GM23338 (cell line): ENCODE data around the gene SLC5A6. TPM values are rescaled to one million over a fixed set of nuclear protein-coding genes. Genes with fewer than 3 reads are reported as not detected.

ENCODE experiments used
- ATAC-seq: fragments of 200-7000 bp; cut with Tn5 transposase; 3 replicates; pipeline ENCODE4 v1.9.1; 2020
- DNase-seq: peaks from one replicate; pipeline ENCODE4 v3.0.0-alpha.2; 2015; ENCODE audit warnings: low spot score
- H2AFZ ChIP-seq: fragments of 200-600 bp; sonication (generic); 2 replicates; pipeline ENCODE4 v1.8.0; 2016; ENCODE audit warnings: antibody characterized with exemption, mild to moderate bottlenecking, moderate library complexity
- H3F3A ChIP-seq: fragments of 200-600 bp; sonication (generic); replicated peaks from 2 replicates; pipeline ENCODE4 v1.8.0; 2017; ENCODE audit warnings: antibody characterized with exemption, mixed run types, low read depth
- H3K27ac ChIP-seq: fragments of 200-600 bp; sonication (generic); 2 replicates; pipeline ENCODE4 v1.6.1; 2016; ENCODE audit warnings: low read depth
- H3K27me3 ChIP-seq: fragments of 200-600 bp; sonication (generic); 2 replicates; pipeline ENCODE4 v1.8.0; 2016; ENCODE audit warnings: mild to moderate bottlenecking, mixed run types, moderate library complexity; ENCODE audit not compliant: insufficient read depth
- H3K36me3 ChIP-seq: fragments of 200-600 bp; sonication (generic); 2 replicates; pipeline ENCODE4 v1.8.0; 2016; ENCODE audit warnings: mild to moderate bottlenecking; ENCODE audit not compliant: insufficient read depth
- H3K4me1 ChIP-seq: fragments of 200-600 bp; sonication (generic); 2 replicates; pipeline ENCODE4 v1.8.0; 2016; ENCODE audit warnings: mild to moderate bottlenecking, moderate library complexity; ENCODE audit not compliant: insufficient read depth
- H3K4me2 ChIP-seq: fragments of 200-600 bp; sonication (generic); 2 replicates; pipeline ENCODE4 v1.7.1; 2017; ENCODE audit warnings: mixed run types
- H3K4me3 ChIP-seq: fragments of 200-600 bp; sonication (generic); 2 replicates; pipeline ENCODE4 v1.6.1; 2016; ENCODE audit warnings: mixed run types
- H3K79me2 ChIP-seq: fragments of 200-600 bp; sonication (generic); replicated peaks from 2 replicates; pipeline ENCODE4 v1.8.0; 2017; ENCODE audit warnings: mild to moderate bottlenecking; ENCODE audit not compliant: insufficient read depth
- H3K9me2 ChIP-seq: fragments of 200-600 bp; sonication (generic); 2 replicates; pipeline ENCODE4 v1.8.0; 2017; ENCODE audit not compliant: insufficient read depth
- H4K20me1 ChIP-seq: fragments of 200-600 bp; sonication (generic); replicated peaks from 2 replicates; pipeline ENCODE4 v1.8.0; 2017; ENCODE audit warnings: mild to moderate bottlenecking; ENCODE audit not compliant: insufficient read depth
- H3K27ac Mint-ChIP-seq: 2 replicates; pipeline ENCODE4 v1.8.0; 2020; ENCODE audit warnings: inconsistent platforms, mild to moderate bottlenecking, moderate library complexity, mixed read lengths
- H3K27me3 Mint-ChIP-seq: 3 replicates; pipeline ENCODE4 v1.8.0; 2022; ENCODE audit warnings: low read depth, mild to moderate bottlenecking, moderate library complexity, mixed read lengths, inconsistent platforms; ENCODE audit not compliant: insufficient read depth, poor library complexity
- H3K36me3 Mint-ChIP-seq: 3 replicates; pipeline ENCODE4 v1.8.0; 2021; ENCODE audit warnings: low read depth, mild to moderate bottlenecking, inconsistent platforms, moderate library complexity, mixed read lengths
- H3K4me1 Mint-ChIP-seq: 3 replicates; pipeline ENCODE4 v1.8.0; 2020; ENCODE audit warnings: mild to moderate bottlenecking, inconsistent platforms, mixed read lengths
- H3K4me3 Mint-ChIP-seq: 3 replicates; pipeline ENCODE4 v1.8.0; 2021; ENCODE audit warnings: moderate library complexity, mild to moderate bottlenecking, inconsistent platforms, mixed read lengths
- H3K9me3 Mint-ChIP-seq: 3 replicates; pipeline ENCODE4 v1.8.0; 2020; ENCODE audit warnings: moderate library complexity, mild to moderate bottlenecking, inconsistent platforms, mixed read lengths
- EZH2phosphoT487 ChIP-seq: fragments of 200-600 bp; sonication (generic); IDR thresholded peaks from one replicate; pipeline ENCODE4 v1.8.1; 2018; ENCODE audit warnings: antibody characterized with exemption; ENCODE audit not compliant: unreplicated experiment
- NANOG ChIP-seq: IDR thresholded peaks from 2 replicates; pipeline ENCODE4 v1.6.1; 2016; ENCODE audit warnings: antibody characterized with exemption, borderline replicate concordance
- ZNF114 ChIP-seq: fragments of 250-450 bp; sonication (Bioruptor Pico); IDR thresholded peaks from 2 replicates; pipeline ENCODE4 v1.5.0; 2020; ENCODE audit warnings: mild to moderate bottlenecking, moderate library complexity
- ZNF331 ChIP-seq: fragments of 250-450 bp; sonication (Bioruptor Pico); IDR thresholded peaks from 2 replicates; pipeline ENCODE4 v1.5.0; 2020; ENCODE audit warnings: low read depth, mild to moderate bottlenecking, moderate library complexity
- polyA plus RNA-seq: library from polyadenylated mRNA; unstranded; fragments of >200 nt; fragmentation: Nextera tagmentation; extraction: Ambion mirVana; gene quantifications from 2 replicates; pipeline ENCODE4 v1.2.1, GENCODE V29; 2016
- total RNA-seq: library from RNA; depleted of rRNA; stranded (reverse); fragments of >200 nt; shearing (Covaris generic); gene quantifications from 2 replicates; pipeline ENCODE4 v1.2.3, GENCODE V29; 2014
- TF ChIP-seq, protein P1 (sequence below): fragments of 250-450 bp; sonication (Bioruptor Pico); IDR thresholded peaks from 2 replicates; pipeline ENCODE4 v1.5.0; 2020; ENCODE audit warnings: mild to moderate bottlenecking, moderate library complexity
- TF ChIP-seq, protein P2 (sequence below), 2 experiments: fragments of 200-600 bp in 1 of 2; sonication (generic) in 1 of 2; conservative IDR thresholded peaks; 2 replicates each; pipeline versions ENCODE4 v1.5.1 to v1.6.1; 2016 to 2017; ENCODE audit warnings: antibody characterized with exemption in 2 of 2, low read depth in 2 of 2, mild to moderate bottlenecking in 2 of 2, moderate library complexity in 1 of 2
- TF ChIP-seq, protein P3 (sequence below): IDR thresholded peaks from 2 replicates; pipeline ENCODE4 v1.6.1; 2016; ENCODE audit warnings: antibody characterized with exemption
- TF ChIP-seq, protein P4 (sequence below): IDR thresholded peaks from one replicate; pipeline ENCODE4 v1.6.1; 2018; ENCODE audit warnings: antibody characterized with exemption; ENCODE audit not compliant: unreplicated experiment

SLC5A6 gene
- total and polyA plus RNA-seq, 2 experiments from 2014 or later: 44.3 to 153 TPM

DNA sequence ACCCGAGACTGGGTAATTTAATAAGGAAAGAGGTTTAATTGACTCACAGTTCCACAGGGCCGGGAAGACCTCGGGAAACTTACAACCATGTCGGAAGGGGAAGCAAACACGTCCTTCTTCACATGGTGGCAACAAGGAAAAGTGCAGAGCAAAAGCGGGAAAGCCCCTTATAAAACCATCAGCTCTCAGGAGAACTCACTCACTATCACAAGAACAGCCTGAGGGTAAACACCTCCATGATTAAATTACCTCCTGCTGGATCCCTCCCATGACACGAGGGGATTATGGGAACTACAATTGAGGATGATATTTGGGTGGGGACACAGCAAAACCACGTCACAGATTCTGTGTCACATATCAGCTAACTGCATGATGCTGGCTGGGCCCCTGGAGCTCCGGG is 51.9 kb downstream of the SLC5A6 start:
- no peak overlapping the region for H3K4me3 Mint-ChIP-seq
- H3K27me3 ChIP-seq: no peaks in the 10 kb centered on the region
- peaks cover 6% of the 10 kb centered on the region; the same call in 2 of the 3 replicates for H3K9me3 Mint-ChIP-seq
- no peaks in the 10 kb centered on the region for H3K36me3 ChIP-seq
- no peaks in the 10 kb centered on the region for H3K9me2 ChIP-seq
- peaks cover 2% of the 10 kb centered on the region; the same call in 2 of the 3 replicates for H3K4me1 Mint-ChIP-seq
- no peaks in the 10 kb centered on the region for H3K79me2 ChIP-seq
- peaks cover 10% of the 10 kb centered on the region for H3K27me3 Mint-ChIP-seq
- H3F3A ChIP-seq: no peaks in the 10 kb centered on the region
- no peaks in the 10 kb centered on the region for H3K4me1 ChIP-seq
- H3K27ac ChIP-seq: no peak overlapping the region
- no peak overlapping the region for H2AFZ ChIP-seq
- ATAC-seq: no peak
- peaks cover 3% of the 10 kb centered on the region; the same call in 2 of the 3 replicates for H3K36me3 Mint-ChIP-seq
- DNase-seq: no peak
- no peak for TF ChIP-seq NANOG
- no peaks in the 10 kb centered on the region for H4K20me1 ChIP-seq
- no peak overlapping the region for H3K4me2 ChIP-seq
- no peak overlapping the region for H3K4me3 ChIP-seq
- H3K27ac Mint-ChIP-seq: no peak overlapping the region

DNA sequence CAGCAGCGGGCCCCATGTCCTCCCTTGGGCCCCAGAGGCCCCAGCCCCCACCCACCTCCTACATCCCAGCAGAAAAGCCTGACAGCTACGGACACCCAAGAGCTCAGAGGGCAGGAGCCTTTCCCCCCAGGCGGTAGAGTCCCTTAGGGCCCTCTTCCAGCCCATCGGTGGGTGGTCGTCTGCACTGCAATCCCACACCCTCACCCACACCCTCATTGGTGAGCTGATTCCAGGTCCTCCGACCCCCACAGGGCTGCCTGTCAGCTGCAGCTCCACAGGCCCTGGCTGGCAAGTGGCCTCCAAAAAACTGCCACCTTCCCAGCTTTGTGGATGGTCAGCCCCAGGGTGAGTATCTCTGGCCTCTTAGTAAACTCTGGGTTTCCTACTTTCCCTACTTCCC is 52.8 kb downstream of the SLC5A6 start:
- Mint-ChIP-seq H3K4me3 (no peak overlapping the region), H3K9me3 (no peaks in the 10 kb centered on the region), H3K4me1 (peaks cover 2% of the 10 kb centered on the region; the same call in 2 of the 3 replicates), H3K27ac (no peak overlapping the region), H3K27me3 (peaks cover 10% of the 10 kb centered on the region), H3K36me3 (no peaks in the 10 kb centered on the region)
- TF ChIP-seq EZH2phosphoT487 (no peak), ZNF114 (CRISPR knock-in tag) (no peak), ZNF331 (CRISPR knock-in tag) (no peak)
- TF ChIP-seq, protein P1, sequence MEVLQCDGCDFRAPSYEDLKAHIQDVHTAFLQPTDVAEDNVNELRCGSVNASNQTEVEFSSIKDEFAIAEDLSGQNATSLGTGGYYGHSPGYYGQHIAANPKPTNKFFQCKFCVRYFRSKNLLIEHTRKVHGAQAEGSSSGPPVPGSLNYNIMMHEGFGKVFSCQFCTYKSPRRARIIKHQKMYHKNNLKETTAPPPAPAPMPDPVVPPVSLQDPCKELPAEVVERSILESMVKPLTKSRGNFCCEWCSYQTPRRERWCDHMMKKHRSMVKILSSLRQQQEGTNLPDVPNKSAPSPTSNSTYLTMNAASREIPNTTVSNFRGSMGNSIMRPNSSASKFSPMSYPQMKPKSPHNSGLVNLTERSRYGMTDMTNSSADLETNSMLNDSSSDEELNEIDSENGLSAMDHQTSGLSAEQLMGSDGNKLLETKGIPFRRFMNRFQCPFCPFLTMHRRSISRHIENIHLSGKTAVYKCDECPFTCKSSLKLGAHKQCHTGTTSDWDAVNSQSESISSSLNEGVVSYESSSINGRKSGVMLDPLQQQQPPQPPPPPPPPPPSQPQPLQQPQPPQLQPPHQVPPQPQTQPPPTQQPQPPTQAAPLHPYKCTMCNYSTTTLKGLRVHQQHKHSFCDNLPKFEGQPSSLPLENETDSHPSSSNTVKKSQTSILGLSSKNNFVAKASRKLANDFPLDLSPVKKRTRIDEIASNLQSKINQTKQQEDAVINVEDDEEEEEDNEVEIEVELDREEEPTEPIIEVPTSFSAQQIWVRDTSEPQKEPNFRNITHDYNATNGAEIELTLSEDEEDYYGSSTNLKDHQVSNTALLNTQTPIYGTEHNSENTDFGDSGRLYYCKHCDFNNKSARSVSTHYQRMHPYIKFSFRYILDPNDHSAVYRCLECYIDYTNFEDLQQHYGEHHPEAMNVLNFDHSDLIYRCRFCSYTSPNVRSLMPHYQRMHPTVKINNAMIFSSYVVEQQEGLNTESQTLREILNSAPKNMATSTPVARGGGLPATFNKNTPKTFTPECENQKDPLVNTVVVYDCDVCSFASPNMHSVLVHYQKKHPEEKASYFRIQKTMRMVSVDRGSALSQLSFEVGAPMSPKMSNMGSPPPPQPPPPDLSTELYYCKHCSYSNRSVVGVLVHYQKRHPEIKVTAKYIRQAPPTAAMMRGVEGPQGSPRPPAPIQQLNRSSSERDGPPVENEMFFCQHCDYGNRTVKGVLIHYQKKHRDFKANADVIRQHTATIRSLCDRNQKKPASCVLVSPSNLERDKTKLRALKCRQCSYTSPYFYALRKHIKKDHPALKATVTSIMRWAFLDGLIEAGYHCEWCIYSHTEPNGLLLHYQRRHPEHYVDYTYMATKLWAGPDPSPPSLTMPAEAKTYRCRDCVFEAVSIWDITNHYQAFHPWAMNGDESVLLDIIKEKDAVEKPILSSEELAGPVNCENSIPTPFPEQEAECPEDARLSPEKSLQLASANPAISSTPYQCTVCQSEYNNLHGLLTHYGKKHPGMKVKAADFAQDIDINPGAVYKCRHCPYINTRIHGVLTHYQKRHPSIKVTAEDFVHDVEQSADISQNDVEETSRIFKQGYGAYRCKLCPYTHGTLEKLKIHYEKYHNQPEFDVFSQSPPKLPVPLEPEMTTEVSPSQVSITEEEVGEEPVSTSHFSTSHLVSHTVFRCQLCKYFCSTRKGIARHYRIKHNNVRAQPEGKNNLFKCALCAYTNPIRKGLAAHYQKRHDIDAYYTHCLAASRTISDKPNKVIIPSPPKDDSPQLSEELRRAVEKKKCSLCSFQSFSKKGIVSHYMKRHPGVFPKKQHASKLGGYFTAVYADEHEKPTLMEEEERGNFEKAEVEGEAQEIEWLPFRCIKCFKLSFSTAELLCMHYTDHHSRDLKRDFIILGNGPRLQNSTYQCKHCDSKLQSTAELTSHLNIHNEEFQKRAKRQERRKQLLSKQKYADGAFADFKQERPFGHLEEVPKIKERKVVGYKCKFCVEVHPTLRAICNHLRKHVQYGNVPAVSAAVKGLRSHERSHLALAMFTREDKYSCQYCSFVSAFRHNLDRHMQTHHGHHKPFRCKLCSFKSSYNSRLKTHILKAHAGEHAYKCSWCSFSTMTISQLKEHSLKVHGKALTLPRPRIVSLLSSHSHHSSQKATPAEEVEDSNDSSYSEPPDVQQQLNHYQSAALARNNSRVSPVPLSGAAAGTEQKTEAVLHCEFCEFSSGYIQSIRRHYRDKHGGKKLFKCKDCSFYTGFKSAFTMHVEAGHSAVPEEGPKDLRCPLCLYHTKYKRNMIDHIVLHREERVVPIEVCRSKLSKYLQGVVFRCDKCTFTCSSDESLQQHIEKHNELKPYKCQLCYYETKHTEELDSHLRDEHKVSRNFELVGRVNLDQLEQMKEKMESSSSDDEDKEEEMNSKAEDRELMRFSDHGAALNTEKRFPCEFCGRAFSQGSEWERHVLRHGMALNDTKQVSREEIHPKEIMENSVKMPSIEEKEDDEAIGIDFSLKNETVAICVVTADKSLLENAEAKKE (CRISPR knock-in tag): no peak
- TF ChIP-seq, protein P2, sequence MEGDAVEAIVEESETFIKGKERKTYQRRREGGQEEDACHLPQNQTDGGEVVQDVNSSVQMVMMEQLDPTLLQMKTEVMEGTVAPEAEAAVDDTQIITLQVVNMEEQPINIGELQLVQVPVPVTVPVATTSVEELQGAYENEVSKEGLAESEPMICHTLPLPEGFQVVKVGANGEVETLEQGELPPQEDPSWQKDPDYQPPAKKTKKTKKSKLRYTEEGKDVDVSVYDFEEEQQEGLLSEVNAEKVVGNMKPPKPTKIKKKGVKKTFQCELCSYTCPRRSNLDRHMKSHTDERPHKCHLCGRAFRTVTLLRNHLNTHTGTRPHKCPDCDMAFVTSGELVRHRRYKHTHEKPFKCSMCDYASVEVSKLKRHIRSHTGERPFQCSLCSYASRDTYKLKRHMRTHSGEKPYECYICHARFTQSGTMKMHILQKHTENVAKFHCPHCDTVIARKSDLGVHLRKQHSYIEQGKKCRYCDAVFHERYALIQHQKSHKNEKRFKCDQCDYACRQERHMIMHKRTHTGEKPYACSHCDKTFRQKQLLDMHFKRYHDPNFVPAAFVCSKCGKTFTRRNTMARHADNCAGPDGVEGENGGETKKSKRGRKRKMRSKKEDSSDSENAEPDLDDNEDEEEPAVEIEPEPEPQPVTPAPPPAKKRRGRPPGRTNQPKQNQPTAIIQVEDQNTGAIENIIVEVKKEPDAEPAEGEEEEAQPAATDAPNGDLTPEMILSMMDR (conservative IDR thresholded peaks at IDR 0.05; ENCODE audit: low read depth in 2 of 2): no peak
- TF ChIP-seq, protein P3, sequence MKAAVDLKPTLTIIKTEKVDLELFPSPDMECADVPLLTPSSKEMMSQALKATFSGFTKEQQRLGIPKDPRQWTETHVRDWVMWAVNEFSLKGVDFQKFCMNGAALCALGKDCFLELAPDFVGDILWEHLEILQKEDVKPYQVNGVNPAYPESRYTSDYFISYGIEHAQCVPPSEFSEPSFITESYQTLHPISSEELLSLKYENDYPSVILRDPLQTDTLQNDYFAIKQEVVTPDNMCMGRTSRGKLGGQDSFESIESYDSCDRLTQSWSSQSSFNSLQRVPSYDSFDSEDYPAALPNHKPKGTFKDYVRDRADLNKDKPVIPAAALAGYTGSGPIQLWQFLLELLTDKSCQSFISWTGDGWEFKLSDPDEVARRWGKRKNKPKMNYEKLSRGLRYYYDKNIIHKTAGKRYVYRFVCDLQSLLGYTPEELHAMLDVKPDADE: no peak
- TF ChIP-seq, protein P4, sequence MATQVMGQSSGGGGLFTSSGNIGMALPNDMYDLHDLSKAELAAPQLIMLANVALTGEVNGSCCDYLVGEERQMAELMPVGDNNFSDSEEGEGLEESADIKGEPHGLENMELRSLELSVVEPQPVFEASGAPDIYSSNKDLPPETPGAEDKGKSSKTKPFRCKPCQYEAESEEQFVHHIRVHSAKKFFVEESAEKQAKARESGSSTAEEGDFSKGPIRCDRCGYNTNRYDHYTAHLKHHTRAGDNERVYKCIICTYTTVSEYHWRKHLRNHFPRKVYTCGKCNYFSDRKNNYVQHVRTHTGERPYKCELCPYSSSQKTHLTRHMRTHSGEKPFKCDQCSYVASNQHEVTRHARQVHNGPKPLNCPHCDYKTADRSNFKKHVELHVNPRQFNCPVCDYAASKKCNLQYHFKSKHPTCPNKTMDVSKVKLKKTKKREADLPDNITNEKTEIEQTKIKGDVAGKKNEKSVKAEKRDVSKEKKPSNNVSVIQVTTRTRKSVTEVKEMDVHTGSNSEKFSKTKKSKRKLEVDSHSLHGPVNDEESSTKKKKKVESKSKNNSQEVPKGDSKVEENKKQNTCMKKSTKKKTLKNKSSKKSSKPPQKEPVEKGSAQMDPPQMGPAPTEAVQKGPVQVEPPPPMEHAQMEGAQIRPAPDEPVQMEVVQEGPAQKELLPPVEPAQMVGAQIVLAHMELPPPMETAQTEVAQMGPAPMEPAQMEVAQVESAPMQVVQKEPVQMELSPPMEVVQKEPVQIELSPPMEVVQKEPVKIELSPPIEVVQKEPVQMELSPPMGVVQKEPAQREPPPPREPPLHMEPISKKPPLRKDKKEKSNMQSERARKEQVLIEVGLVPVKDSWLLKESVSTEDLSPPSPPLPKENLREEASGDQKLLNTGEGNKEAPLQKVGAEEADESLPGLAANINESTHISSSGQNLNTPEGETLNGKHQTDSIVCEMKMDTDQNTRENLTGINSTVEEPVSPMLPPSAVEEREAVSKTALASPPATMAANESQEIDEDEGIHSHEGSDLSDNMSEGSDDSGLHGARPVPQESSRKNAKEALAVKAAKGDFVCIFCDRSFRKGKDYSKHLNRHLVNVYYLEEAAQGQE: no peak
- no peaks in the 10 kb centered on the region for H4K20me1 ChIP-seq
- no peak overlapping the region for H3K4me2 ChIP-seq
- no peak overlapping the region for H3K27ac ChIP-seq
- H3K36me3 ChIP-seq: no peaks in the 10 kb centered on the region
- no peaks in the 10 kb centered on the region for H3K79me2 ChIP-seq
- no peaks in the 10 kb centered on the region for H3K4me1 ChIP-seq
- H3K4me3 ChIP-seq: no peak overlapping the region
- no peaks in the 10 kb centered on the region for H3K9me2 ChIP-seq
- H3K27me3 ChIP-seq: no peaks in the 10 kb centered on the region
- no peaks in the 10 kb centered on the region for H3F3A ChIP-seq
- no peak for DNase-seq
- ATAC-seq: peak; percentile 51
- no peak overlapping the region for H2AFZ ChIP-seq
